Endothelial cell of umbilical vein (primary cell): ENCODE measurements around the gene NLN. TPM values are rescaled to one million over a fixed set of nuclear protein-coding genes. Genes with fewer than 3 reads are reported as not detected.

Experiments
- BruUV-seq: library from RNA; stranded (reverse); fragments of 400-500 nt; replicated peaks from 2 replicates; lab custom pipeline; 2021; lab: Mats Ljungman, UMichigan
- CTCF ChIA-PET: fragments of 300-600, 350-600 bp; sonication (Branson Sonifier 250); formaldehyde crosslinking; loops from one replicate; lab custom pipeline; 2021; ENCODE audit warnings: antibody characterized with exemption, inconsistent platforms; lab: Charles Lee
- POLR2A ChIA-PET: fragments of 300-600, 350-600 bp; sonication (Branson Sonifier 250); formaldehyde crosslinking; loops from one replicate; lab custom pipeline; 2021; ENCODE audit warnings: antibody characterized with exemption, inconsistent platforms; lab: Charles Lee
- DNase-seq: peaks from one replicate; pipeline ENCODE4 v3.0.0-alpha.2; 2011; ENCODE audit warnings: low read depth, low spot score
- FAIRE-seq: peaks from 2 replicates; lab custom pipeline; 2011; peaks lifted over from hg19 to GRCh38; lab: Jason Lieb, UNC
- H2AFZ ChIP-seq: 2 replicates; pipeline ENCODE4 v1.6.0; 2012; ENCODE audit warnings: low read depth, low read length, control low read depth, inconsistent platforms
- H3K27ac ChIP-seq: 2 replicates; pipeline ENCODE4 v1.5.1; 2011; ENCODE audit warnings: low read depth, mild to moderate bottlenecking, control low read depth, low read length, moderate library complexity; ENCODE audit not compliant: insufficient read depth
- H3K27me3 ChIP-seq, 2 experiments: 2 replicates each; pipeline versions ENCODE4 v1.6.0 to v1.6.1; 2011; ENCODE audit warnings: low read length in 2 of 2, mixed read lengths in 1 of 2; ENCODE audit not compliant: control insufficient read depth in 2 of 2, insufficient read depth in 2 of 2
- H3K36me3 ChIP-seq, 2 experiments: 2 replicates in 1 of 2; 3 replicates in 1 of 2; pipeline ENCODE4 v1.5.1; 2011; ENCODE audit warnings: low read length in 2 of 2, mild to moderate bottlenecking in 1 of 2, moderate library complexity in 1 of 2; ENCODE audit not compliant: control insufficient read depth in 2 of 2, insufficient read depth in 2 of 2; ENCODE audit errors: extremely low read depth in 1 of 2
- H3K4me1 ChIP-seq: 3 replicates; pipeline ENCODE4 v1.5.1; 2011; ENCODE audit warnings: mild to moderate bottlenecking, low read length; ENCODE audit not compliant: control insufficient read depth, insufficient read depth; ENCODE audit errors: extremely low read depth
- H3K4me2 ChIP-seq: 2 replicates; pipeline ENCODE4 v1.6.1; 2011; ENCODE audit warnings: low read length, control low read depth, mixed read lengths; ENCODE audit not compliant: insufficient read depth
- H3K4me3 ChIP-seq, 3 experiments: fragments of 200-600 bp in 1 of 3; sonication (generic), shearing (Covaris generic) in 1 of 3; replicated peaks in 1 of 3; 2 replicates each; pipeline ENCODE4 v1.5.1; 2011 to 2016; ENCODE audit warnings: control low read depth in 3 of 3, low read length in 3 of 3, mild to moderate bottlenecking in 2 of 3, inconsistent platforms in 1 of 3, low read depth in 1 of 3, moderate library complexity in 1 of 3; ENCODE audit not compliant: insufficient read depth in 1 of 3
- H3K79me2 ChIP-seq: 2 replicates; pipeline ENCODE4 v1.6.0; 2012; ENCODE audit warnings: low read length, inconsistent platforms; ENCODE audit not compliant: control insufficient read depth, insufficient read depth
- H3K9ac ChIP-seq: replicated peaks from 2 replicates; pipeline ENCODE3; 2011; ENCODE audit warnings: low read length, control low read depth; ENCODE audit not compliant: insufficient read depth; ENCODE audit errors: extremely low read depth
- H3K9me1 ChIP-seq: replicated peaks from 3 replicates; pipeline ENCODE4 v1.6.0; 2011; ENCODE audit warnings: mild to moderate bottlenecking, low read length; ENCODE audit not compliant: control insufficient read depth, insufficient read depth; ENCODE audit errors: extremely low read depth
- H3K9me3 ChIP-seq: replicated peaks from 2 replicates; pipeline ENCODE4 v1.5.1; 2012; ENCODE audit warnings: low read length, inconsistent platforms; ENCODE audit not compliant: control insufficient read depth, insufficient read depth
- H4K20me1 ChIP-seq: replicated peaks from 2 replicates; pipeline ENCODE3; 2011; ENCODE audit warnings: mild to moderate bottlenecking, low read length; ENCODE audit not compliant: control insufficient read depth, insufficient read depth; ENCODE audit errors: extremely low read depth
- CTCF ChIP-seq, 2 donors: IDR thresholded peaks; 1 replicate in 1 of 2; 2 replicates in 1 of 2; pipeline ENCODE4 v1.5.1; 2011; ENCODE audit warnings: low read length in 2 of 2, mild to moderate bottlenecking in 2 of 2, moderate library complexity in 2 of 2, control low read depth in 1 of 2, inconsistent platforms in 1 of 2, low read depth in 1 of 2; ENCODE audit not compliant: insufficient read depth in 1 of 2; ENCODE audit errors: extremely low read depth in 1 of 2
- EZH2 ChIP-seq: IDR thresholded peaks from 2 replicates; pipeline ENCODE4 v1.6.1; 2012; ENCODE audit warnings: borderline replicate concordance, low read depth, mild to moderate bottlenecking, moderate library complexity, low read length, inconsistent platforms; ENCODE audit not compliant: severe bottlenecking
- FOS ChIP-seq: IDR thresholded peaks from 2 replicates; pipeline ENCODE4 v1.6.1; 2011; ENCODE audit warnings: mild to moderate bottlenecking, low read length, moderate library complexity, borderline replicate concordance; ENCODE audit not compliant: insufficient read depth
- GATA2 ChIP-seq: IDR thresholded peaks from 2 replicates; pipeline ENCODE4 v1.7.0; 2011; ENCODE audit warnings: low read depth, mild to moderate bottlenecking, moderate library complexity, mixed read lengths, low read length; ENCODE audit not compliant: insufficient read length, insufficient read depth
- JUN ChIP-seq: IDR thresholded peaks from 2 replicates; pipeline ENCODE4 v1.6.1; 2011; ENCODE audit warnings: borderline replicate concordance, low read depth; ENCODE audit not compliant: insufficient read length, insufficient read depth
- MAX ChIP-seq: IDR thresholded peaks from 2 replicates; pipeline ENCODE4 v1.6.1; 2011; ENCODE audit not compliant: insufficient read depth, insufficient read length
- MYC ChIP-seq: IDR thresholded peaks from one replicate; pipeline ENCODE4 v1.6.1; 2011; ENCODE audit warnings: mild to moderate bottlenecking, low read depth, low read length
- POLR2A ChIP-seq: IDR thresholded peaks from 2 replicates; pipeline ENCODE4 v1.6.1; 2012; ENCODE audit warnings: low read depth, mild to moderate bottlenecking, control low read depth, low read length
- POLR2AphosphoS5 ChIP-seq: IDR thresholded peaks from 2 replicates; pipeline ENCODE4 v1.6.1; 2012; ENCODE audit warnings: low read depth, mild to moderate bottlenecking, control low read depth, low read length, moderate library complexity; ENCODE audit not compliant: insufficient read depth
- dilution Hi-C: fragments of 300-500 bp; cut with MboI; formaldehyde crosslinking; loops from one replicate; pipeline ENCODE4 v1.15.0; 2019; ENCODE audit warnings: low sequenced_read_pairs; ENCODE audit not compliant: extremely low pct_ligation_motif_present
- intact Hi-C: fragments of 100-400 bp; cut with micrococcal nuclease; formaldehyde crosslinking; loops from one replicate; pipeline ENCODE4 v1.10.0; 2022
- polyA plus RNA-seq, 4 experiments: library from polyadenylated mRNA; depleted of rRNA in 3 of 4; stranded (reverse) in 3 of 4; unstranded in 1 of 4; fragments of >200 nt; gene quantifications; 2 replicates each; pipeline versions ENCODE4 v1.2.1 to v1.2.3, GENCODE V29; 2011 to 2012; ENCODE audit warnings: missing spikeins in 1 of 4
- total RNA-seq: library from RNA; stranded (reverse); gene quantifications from 2 replicates; pipeline ENCODE4 v1.2.3, GENCODE V29; 2021

Gene NLN
- total and polyA plus RNA-seq, 2 donors (not counting 3 experiments of a cell fraction or from before 2014, with no cell fraction given): 14.2 to 63.3 TPM

GRCh38 chr5:65753189-65753588 is 31.2 kb downstream of the NLN start:
- H3K27ac ChIP-seq: no peak overlapping the region
- H2AFZ ChIP-seq: no peak overlapping the region
- no peak overlapping the region for H3K9ac ChIP-seq
- DNase-seq (no peak), FAIRE-seq (no peak)
- intact Hi-C loops (no loop called here), dilution Hi-C loops (no loop called here)
- no peaks in the 10 kb centered on the region for H3K4me1 ChIP-seq
- H3K9me1 ChIP-seq: no peaks in the 10 kb centered on the region
- H3K4me3 ChIP-seq: no peak overlapping the region
- H3K9me3 ChIP-seq: no peaks in the 10 kb centered on the region
- no peaks in the 10 kb centered on the region for H4K20me1 ChIP-seq
- no peak overlapping the region for H3K4me2 ChIP-seq
- no TSS peak for BruUV-seq
- ChIA-PET CTCF (no interaction called here), POLR2A (no interaction called here)
- no peaks in the 10 kb centered on the region for H3K36me3 ChIP-seq
- TF ChIP-seq FOS: no peak
- no peak for TF ChIP-seq CTCF (IDR thresholded peaks at IDR 0.05; ENCODE audit: extremely low read depth in 1 of 2, insufficient read depth in 1 of 2, low read depth in 1 of 2, low read length in 2 of 2)
- no peak for TF ChIP-seq POLR2AphosphoS5
- no peak for TF ChIP-seq GATA2
- TF ChIP-seq EZH2: no peak
- TF ChIP-seq POLR2A: no peak
- no peak for TF ChIP-seq MAX
- TF ChIP-seq MYC: no peak
- no peak for TF ChIP-seq JUN
- H3K79me2 ChIP-seq: peaks cover 24% of the 10 kb centered on the region
- H3K27me3 ChIP-seq: no peaks in the 10 kb centered on the region
